MM.1S (cell line): ENCODE data around the gene SATB2.

ENCODE experiments used
- DNase-seq: peaks from one replicate; pipeline ENCODE4 v3.0.0-alpha.2; 2015
- H2AFZ ChIP-seq: fragments of 300-600 bp; sonication (generic); 2 replicates; pipeline ENCODE4 v1.6.0; 2016; ENCODE audit warnings: antibody characterized with exemption, low read length
- H3F3A ChIP-seq: fragments of 300-600 bp; sonication (generic); 2 replicates; pipeline ENCODE4 v1.6.1; 2016; ENCODE audit warnings: mild to moderate bottlenecking, antibody characterized with exemption, low read length, moderate library complexity, mixed read lengths; ENCODE audit not compliant: insufficient read depth
- H3K27ac ChIP-seq: fragments of 300-600 bp; sonication (generic); 2 replicates; pipeline ENCODE4 v1.5.1; 2016; ENCODE audit warnings: mild to moderate bottlenecking, low read length
- H3K27me3 ChIP-seq: fragments of 300-600 bp; sonication (generic); replicated peaks from 2 replicates; pipeline ENCODE4 v1.6.0; 2016; ENCODE audit warnings: low read length; ENCODE audit not compliant: insufficient read depth
- H3K36me3 ChIP-seq: fragments of 300-600 bp; sonication (generic); replicated peaks from 2 replicates; pipeline ENCODE4 v1.6.1; 2016; ENCODE audit warnings: mild to moderate bottlenecking, low read length, mixed read lengths; ENCODE audit not compliant: insufficient read depth
- H3K4me1 ChIP-seq: fragments of 300-600 bp; sonication (generic); 2 replicates; pipeline ENCODE4 v1.6.1; 2016; ENCODE audit warnings: low read length, mixed read lengths
- H3K4me2 ChIP-seq: fragments of 300-600 bp; sonication (generic); 2 replicates; pipeline ENCODE4 v1.6.0; 2016; ENCODE audit warnings: low read depth, low read length
- H3K4me3 ChIP-seq: fragments of 300-600 bp; sonication (generic); 2 replicates; pipeline ENCODE4 v1.5.1; 2016; ENCODE audit warnings: low read length, mixed read lengths
- H3K79me2 ChIP-seq: fragments of 300-600 bp; sonication (generic); 2 replicates; pipeline ENCODE4 v1.6.1; 2016; ENCODE audit warnings: mixed run types, low read length, mixed read lengths
- H3K9ac ChIP-seq: fragments of 300-600 bp; sonication (generic); 2 replicates; pipeline ENCODE4 v1.6.1; 2016; ENCODE audit warnings: low read length, mixed read lengths
- H3K9me2 ChIP-seq: fragments of 300-600 bp; sonication (generic); replicated peaks from 2 replicates; pipeline ENCODE4 v1.6.1; 2016; ENCODE audit warnings: mild to moderate bottlenecking, low read length, mixed read lengths; ENCODE audit not compliant: insufficient read depth
- H3K9me3 ChIP-seq: fragments of 300-600 bp; sonication (generic); replicated peaks from 2 replicates; pipeline ENCODE4 v1.6.1; 2016; ENCODE audit warnings: mild to moderate bottlenecking, low read length, mixed read lengths; ENCODE audit not compliant: insufficient read depth
- H4K20me1 ChIP-seq: fragments of 300-600 bp; sonication (generic); 2 replicates; pipeline ENCODE4 v1.6.1; 2016; ENCODE audit warnings: mild to moderate bottlenecking, low read length, moderate library complexity, mixed read lengths; ENCODE audit not compliant: insufficient read depth
- CTCF ChIP-seq: fragments of 300-600 bp; sonication (generic); IDR thresholded peaks from 2 replicates; pipeline ENCODE4 v1.5.1; 2016; ENCODE audit warnings: antibody characterized with exemption, low read length, mixed read lengths
- EZH2 ChIP-seq: fragments of 300-600 bp; sonication (generic); optimal IDR thresholded peaks from 2 replicates; pipeline ENCODE3; 2017; ENCODE audit warnings: low read depth, mild to moderate bottlenecking, antibody characterized with exemption, low read length, mixed read lengths
- EZH2phosphoT487 ChIP-seq: fragments of 300-600 bp; sonication (generic); IDR thresholded peaks from 2 replicates; pipeline ENCODE4 v1.6.1; 2018; ENCODE audit warnings: antibody characterized with exemption, low read length

SATB2 gene

GRCh38 chr2:199452260-199452990 is 5.3 kb downstream of the SATB2 start:
- H3K9me3 ChIP-seq: no peaks in the 10 kb centered on the region
- no peaks in the 10 kb centered on the region for H3K9me2 ChIP-seq
- H3K4me2 ChIP-seq: no peak overlapping the region
- no peaks in the 10 kb centered on the region for H3K79me2 ChIP-seq
- no peak overlapping the region for H3K4me3 ChIP-seq
- no peak for DNase-seq
- peaks cover 12% of the 10 kb centered on the region; the same call in 1 of the 2 replicates for H3K27me3 ChIP-seq
- no peak overlapping the region for H2AFZ ChIP-seq
- no peak for TF ChIP-seq EZH2phosphoT487
- TF ChIP-seq EZH2: no peak
- no peak for TF ChIP-seq CTCF
- no peaks in the 10 kb centered on the region for H4K20me1 ChIP-seq
- H3K27ac ChIP-seq: no peak overlapping the region
- H3K9ac ChIP-seq: no peak overlapping the region
- no peaks in the 10 kb centered on the region for H3F3A ChIP-seq
- H3K36me3 ChIP-seq: no peaks in the 10 kb centered on the region
- H3K4me1 ChIP-seq: no peaks in the 10 kb centered on the region

DNA sequence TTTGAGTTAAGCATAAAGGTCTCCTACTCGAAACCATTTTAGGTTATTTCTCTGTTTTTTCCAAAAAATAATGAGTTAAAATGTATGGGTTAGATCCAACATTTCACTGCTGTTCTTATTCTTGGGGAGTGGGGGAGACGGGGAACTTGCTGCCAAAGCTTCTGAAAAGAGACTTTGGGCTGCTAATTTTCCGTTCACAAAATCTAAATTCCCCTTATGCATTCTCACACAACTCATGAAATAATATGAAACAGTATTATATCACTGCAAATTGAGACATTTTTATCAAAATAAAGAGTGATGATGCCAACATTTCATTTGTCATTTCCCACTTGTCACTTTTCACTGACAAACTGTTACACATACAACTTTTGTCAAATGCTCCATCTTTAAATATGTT is 7.8 kb downstream of the SATB2 start:
- TF ChIP-seq EZH2phosphoT487: no peak
- TF ChIP-seq CTCF: no peak
- no peak for TF ChIP-seq EZH2
- H3K9ac ChIP-seq: no peak overlapping the region

GRCh38 chr2:199449455-199449854 is 8.3 kb downstream of the SATB2 start:
- TF ChIP-seq EZH2phosphoT487 (no peak), CTCF (no peak), EZH2 (no peak)
- Histone ChIP-seq H3K4me1 (no peaks in the 10 kb centered on the region), H4K20me1 (no peaks in the 10 kb centered on the region), H3K9ac (no peak overlapping the region), H3K4me3 (no peak overlapping the region), H3K4me2 (no peak overlapping the region), H3K36me3 (no peaks in the 10 kb centered on the region), H2AFZ (no peak overlapping the region), H3K9me2 (no peaks in the 10 kb centered on the region), H3K27ac (no peak overlapping the region), H3K79me2 (no peaks in the 10 kb centered on the region), H3K9me3 (no peaks in the 10 kb centered on the region), H3F3A (no peaks in the 10 kb centered on the region), H3K27me3 (no peaks in the 10 kb centered on the region)
- DNase-seq: no peak

More for the DNA sequence above, 7.8 kb downstream of the SATB2 start:
- no peak overlapping the region for H3K4me3 ChIP-seq
- no peaks in the 10 kb centered on the region for H3K79me2 ChIP-seq
- no peaks in the 10 kb centered on the region for H3K27me3 ChIP-seq
- no peaks in the 10 kb centered on the region for H3K4me1 ChIP-seq
- H3K9me3 ChIP-seq: no peaks in the 10 kb centered on the region
- H2AFZ ChIP-seq: no peak overlapping the region
- no peaks in the 10 kb centered on the region for H3K9me2 ChIP-seq
- H3K4me2 ChIP-seq: no peak overlapping the region
- H3F3A ChIP-seq: no peaks in the 10 kb centered on the region
- no peak for DNase-seq
- no peak overlapping the region for H3K27ac ChIP-seq
- no peaks in the 10 kb centered on the region for H3K36me3 ChIP-seq
- H4K20me1 ChIP-seq: no peaks in the 10 kb centered on the region
